GM12872 (cell line): ENCODE measurements around the gene SGIP1.

Experiments used
- CTCF ChIP-seq: IDR thresholded peaks from 3 replicates; pipeline ENCODE4 v1.5.1; 2011; ENCODE audit warnings: low read depth, mild to moderate bottlenecking, low read length, moderate library complexity; ENCODE audit not compliant: insufficient read depth

Gene SGIP1

GRCh38 chr1:66773227-66773626, 239.3 kb downstream of the SGIP1 start:
- no peak for TF ChIP-seq CTCF

GRCh38 chr1:66774438-66774837, 240.5 kb downstream of the SGIP1 start:
- TF ChIP-seq CTCF, result no peak

- no peak for TF ChIP-seq CTCF
Measured at GRCh38 chr1:66775646-66776045, 241.7 kb downstream of the SGIP1 start.

- no peak for TF ChIP-seq CTCF
Measured at GRCh38 chr1:66777831-66778230, 243.9 kb downstream of the SGIP1 start.

GRCh38 chr1:66778266-66778665, 244.3 kb downstream of the SGIP1 start:
- no peak for TF ChIP-seq CTCF

- no peak for TF ChIP-seq CTCF
Measured at GRCh38 chr1:66778969-66779368, 245.0 kb downstream of the SGIP1 start.

GRCh38 chr1:66779475-66780078, 245.6 kb downstream of the SGIP1 start:
- no peak for TF ChIP-seq CTCF
